Glutamatergic neuron (in vitro differentiated cells): ENCODE data around the gene RSRC1. TPM values are rescaled to one million over a fixed set of nuclear protein-coding genes. Genes with fewer than 3 reads are reported as not detected.
A peak's percentile ranks its signal among the peaks of the same experiment; 100 is the strongest.
"Not testable (repeated sequence)": the region's sequence is repeated elsewhere in the genome, so short reads cannot be mapped to it uniquely, and the experiment has no call there.

Experiments
- DNase-seq: peaks from one replicate; pipeline ENCODE4 v3.0.0; 2022
- H3K27ac Mint-ChIP-seq: one replicate; pipeline ENCODE4 v1.8.0; 2020; ENCODE audit warnings: mild to moderate bottlenecking, mixed read lengths, inconsistent platforms; ENCODE audit not compliant: unreplicated experiment
- H3K27me3 Mint-ChIP-seq: one replicate; pipeline ENCODE4 v1.8.0; 2020; ENCODE audit warnings: mild to moderate bottlenecking, moderate library complexity, mixed read lengths, inconsistent platforms; ENCODE audit not compliant: unreplicated experiment
- H3K36me3 Mint-ChIP-seq: one replicate; pipeline ENCODE4 v1.8.0; 2020; ENCODE audit warnings: mild to moderate bottlenecking, mixed read lengths, inconsistent platforms; ENCODE audit not compliant: unreplicated experiment
- H3K4me1 Mint-ChIP-seq: one replicate; pipeline ENCODE4 v1.8.0; 2020; ENCODE audit warnings: mild to moderate bottlenecking, low read depth, mixed read lengths, inconsistent platforms; ENCODE audit not compliant: unreplicated experiment
- H3K4me3 Mint-ChIP-seq: one replicate; pipeline ENCODE4 v1.8.0; 2020; ENCODE audit warnings: mild to moderate bottlenecking, mixed read lengths, inconsistent platforms; ENCODE audit not compliant: unreplicated experiment
- H3K9me3 Mint-ChIP-seq: one replicate; pipeline ENCODE4 v1.8.0; 2020; ENCODE audit warnings: mild to moderate bottlenecking, moderate library complexity, mixed read lengths, inconsistent platforms; ENCODE audit not compliant: unreplicated experiment
- total RNA-seq: library from RNA; stranded (reverse); fragmentation: NEBNext Ultra II Directional; extraction: Animal tissue kit (Norgen Biotek cat#: 25700); gene quantifications from one replicate; pipeline ENCODE4 v1.2.1, GENCODE V29; 2021; ENCODE audit not compliant: unreplicated experiment
- TF ChIP-seq, protein P1 (sequence below): fragments of 200-600 bp; sonication (generic); IDR thresholded peaks from one replicate; pipeline ENCODE4 v1.5.0; 2021; ENCODE audit not compliant: partially characterized antibody, unreplicated experiment

The RSRC1 gene
- total RNA-seq, 1 donor from 2014 or later: 93.9 TPM

DNA sequence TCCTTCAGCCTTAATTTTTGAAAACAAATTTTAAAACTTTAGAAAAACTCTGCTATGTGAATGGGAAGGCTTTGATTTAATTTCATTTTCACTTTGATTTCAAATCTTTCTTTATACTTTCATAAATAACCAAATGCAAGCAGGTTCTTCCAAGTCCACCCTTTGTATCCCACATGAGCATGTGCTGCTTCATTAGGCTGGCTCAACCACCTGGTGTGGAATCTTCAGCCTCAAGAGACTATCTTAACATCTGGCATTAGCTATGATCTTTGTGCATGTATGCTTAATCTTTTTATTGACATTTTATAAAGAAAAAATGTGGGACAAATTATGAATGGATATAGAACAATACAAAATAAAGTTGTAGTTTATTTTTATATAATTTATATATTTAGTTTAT lies 379.3 kb downstream of the RSRC1 start:
- Mint-ChIP-seq H3K9me3 (peaks cover 1% of the 10 kb centered on the region), H3K4me3 (peak overlapping the region; percentile 38), H3K27me3 (no peaks in the 10 kb centered on the region), H3K27ac (peak overlapping the region; percentile 88), H3K36me3 (no peaks in the 10 kb centered on the region), H3K4me1 (peaks cover 14% of the 10 kb centered on the region)
- TF ChIP-seq, protein P1, sequence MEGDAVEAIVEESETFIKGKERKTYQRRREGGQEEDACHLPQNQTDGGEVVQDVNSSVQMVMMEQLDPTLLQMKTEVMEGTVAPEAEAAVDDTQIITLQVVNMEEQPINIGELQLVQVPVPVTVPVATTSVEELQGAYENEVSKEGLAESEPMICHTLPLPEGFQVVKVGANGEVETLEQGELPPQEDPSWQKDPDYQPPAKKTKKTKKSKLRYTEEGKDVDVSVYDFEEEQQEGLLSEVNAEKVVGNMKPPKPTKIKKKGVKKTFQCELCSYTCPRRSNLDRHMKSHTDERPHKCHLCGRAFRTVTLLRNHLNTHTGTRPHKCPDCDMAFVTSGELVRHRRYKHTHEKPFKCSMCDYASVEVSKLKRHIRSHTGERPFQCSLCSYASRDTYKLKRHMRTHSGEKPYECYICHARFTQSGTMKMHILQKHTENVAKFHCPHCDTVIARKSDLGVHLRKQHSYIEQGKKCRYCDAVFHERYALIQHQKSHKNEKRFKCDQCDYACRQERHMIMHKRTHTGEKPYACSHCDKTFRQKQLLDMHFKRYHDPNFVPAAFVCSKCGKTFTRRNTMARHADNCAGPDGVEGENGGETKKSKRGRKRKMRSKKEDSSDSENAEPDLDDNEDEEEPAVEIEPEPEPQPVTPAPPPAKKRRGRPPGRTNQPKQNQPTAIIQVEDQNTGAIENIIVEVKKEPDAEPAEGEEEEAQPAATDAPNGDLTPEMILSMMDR: no peak
- DNase-seq: no peak

DNA sequence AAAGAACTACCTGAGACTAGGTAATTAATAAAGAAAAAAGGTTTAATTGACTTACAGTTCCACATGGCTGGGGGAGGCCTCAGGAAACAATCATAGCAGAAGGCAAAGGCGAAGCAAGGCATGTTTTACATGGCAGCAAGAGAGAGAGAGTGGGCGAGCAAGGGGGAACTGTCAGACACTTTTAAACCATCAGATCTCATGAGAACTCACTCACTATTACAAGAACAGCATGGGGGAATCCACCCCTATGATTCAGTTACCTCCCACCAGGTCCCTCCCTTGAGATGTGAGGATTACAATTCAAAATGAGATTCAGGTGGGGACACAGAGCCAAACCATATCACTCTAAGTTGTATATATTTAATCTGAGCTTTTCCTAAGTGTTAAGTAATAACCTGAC lies 382.1 kb downstream of the RSRC1 start:
- peaks cover 9% of the 10 kb centered on the region for H3K4me1 Mint-ChIP-seq

DNA sequence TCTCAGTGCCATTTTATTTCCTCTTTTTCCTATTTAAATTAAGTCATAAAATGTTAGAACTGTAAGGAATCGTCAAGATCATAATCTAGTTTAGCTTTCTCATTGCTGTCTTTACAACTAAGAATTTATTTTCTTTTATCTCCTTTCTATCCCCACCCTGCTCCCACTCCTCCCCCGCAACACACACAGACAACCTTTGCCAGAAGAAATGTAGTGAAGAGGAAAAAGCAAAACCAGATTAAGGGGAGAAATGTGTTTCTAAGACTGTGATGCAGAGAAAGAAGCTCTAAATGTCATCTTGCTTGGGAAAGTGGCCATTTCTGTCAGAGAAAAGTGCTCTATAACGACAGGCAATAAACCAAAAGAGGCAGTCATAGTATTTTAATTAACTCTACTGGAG lies 382.8 kb downstream of the RSRC1 start:
- no peak overlapping the region for H3K4me3 Mint-ChIP-seq
- H3K27me3 Mint-ChIP-seq: no peaks in the 10 kb centered on the region
- peaks cover 1% of the 10 kb centered on the region for H3K9me3 Mint-ChIP-seq
- TF ChIP-seq, protein P1: no peak
- peaks cover 9% of the 10 kb centered on the region for H3K4me1 Mint-ChIP-seq
- H3K27ac Mint-ChIP-seq: peak overlapping the region; percentile 5
- H3K36me3 Mint-ChIP-seq: no peaks in the 10 kb centered on the region
- no peak for DNase-seq

More for the DNA sequence above, 382.1 kb downstream of the RSRC1 start:
- no peaks in the 10 kb centered on the region for H3K27me3 Mint-ChIP-seq
- TF ChIP-seq, protein P1: no peak
- H3K4me3 Mint-ChIP-seq: no peak overlapping the region
- no peak overlapping the region for H3K27ac Mint-ChIP-seq
- no peak for DNase-seq
- H3K9me3 Mint-ChIP-seq: peaks cover 1% of the 10 kb centered on the region
- H3K36me3 Mint-ChIP-seq: no peaks in the 10 kb centered on the region

DNA sequence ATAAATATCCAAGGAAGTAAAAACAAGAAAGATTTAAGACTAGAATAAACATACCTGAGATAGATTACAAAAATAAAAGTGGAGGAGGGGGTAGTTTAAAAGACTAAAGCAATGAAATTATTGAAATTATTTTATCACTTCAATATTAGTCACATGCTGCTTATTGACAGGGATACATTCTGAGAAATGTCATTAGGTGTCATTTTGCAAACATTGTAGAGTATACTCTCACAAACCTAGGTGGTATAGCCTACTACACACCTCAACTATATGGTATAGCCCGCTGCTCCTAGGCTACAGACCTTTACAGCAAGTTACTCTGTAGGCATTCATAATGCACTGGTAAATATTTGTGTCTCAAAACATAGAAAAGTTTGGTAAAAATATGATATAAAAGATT lies 384.0 kb downstream of the RSRC1 start:
- no peak overlapping the region for H3K4me3 Mint-ChIP-seq
- peaks cover 1% of the 10 kb centered on the region for H3K9me3 Mint-ChIP-seq
- no peak for DNase-seq
- H3K4me1 Mint-ChIP-seq: peaks cover 8% of the 10 kb centered on the region
- H3K27me3 Mint-ChIP-seq: peaks cover 1% of the 10 kb centered on the region
- peaks cover 12% of the 10 kb centered on the region for H3K36me3 Mint-ChIP-seq
- TF ChIP-seq, protein P1: no peak
- no peak overlapping the region for H3K27ac Mint-ChIP-seq

DNA sequence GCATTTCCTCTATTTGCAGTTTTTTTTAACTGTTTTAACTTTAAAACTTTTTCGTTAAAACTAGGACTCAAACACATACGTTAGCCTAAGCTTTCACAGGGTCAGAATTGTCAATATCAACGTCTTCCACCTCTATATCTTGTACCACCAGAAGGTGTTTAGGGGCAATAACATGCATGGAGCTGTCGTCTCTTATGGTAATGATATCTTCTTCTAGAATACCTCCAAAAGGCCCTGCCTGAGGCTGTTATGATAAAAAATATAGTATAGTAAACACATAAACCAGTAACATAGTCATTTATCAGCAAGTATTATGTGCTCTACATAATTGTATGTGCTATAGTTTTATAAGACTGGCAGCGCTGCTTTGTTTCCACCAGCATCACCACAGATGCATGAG lies 384.8 kb downstream of the RSRC1 start:
- H3K27ac Mint-ChIP-seq: no peak overlapping the region
- H3K4me1 Mint-ChIP-seq: peaks cover 4% of the 10 kb centered on the region
- peaks cover 1% of the 10 kb centered on the region for H3K27me3 Mint-ChIP-seq
- DNase-seq: no peak
- no peaks in the 10 kb centered on the region for H3K9me3 Mint-ChIP-seq
- TF ChIP-seq, protein P1: no peak
- H3K36me3 Mint-ChIP-seq: peaks cover 12% of the 10 kb centered on the region
- H3K4me3 Mint-ChIP-seq: no peak overlapping the region

DNA sequence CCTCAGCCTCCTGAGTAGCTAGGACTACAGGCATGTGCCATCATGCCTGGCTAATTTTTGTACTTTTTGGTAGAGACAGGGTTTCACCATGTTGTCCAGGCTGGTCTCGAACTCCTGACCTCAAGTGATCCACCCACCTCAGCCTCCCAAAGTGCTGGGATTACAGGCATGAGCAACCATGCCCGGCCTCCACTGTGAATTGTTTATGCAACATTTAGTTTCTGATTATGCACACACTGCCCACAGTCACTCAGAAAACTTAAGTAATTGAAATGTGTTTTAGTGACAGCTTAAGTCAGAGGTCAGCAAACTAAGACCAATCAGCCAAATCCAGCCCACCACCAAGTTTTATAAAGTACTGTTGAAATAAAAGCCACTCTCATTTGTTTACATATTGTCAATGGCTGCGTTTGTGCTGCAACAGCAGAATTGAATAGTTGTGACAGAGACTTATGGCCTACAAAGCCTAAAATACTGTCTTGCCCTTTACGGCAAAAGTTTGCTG lies 385.6 kb downstream of the RSRC1 start:
- H3K27ac Mint-ChIP-seq, H3K27me3 Mint-ChIP-seq, DNase-seq, H3K9me3 Mint-ChIP-seq, H3K4me3 Mint-ChIP-seq, H3K4me1 Mint-ChIP-seq: not testable (repeated sequence)
- peaks cover 13% of the 10 kb centered on the region for H3K36me3 Mint-ChIP-seq
